Measurements from ENCODE around the gene ZNF217.
"Not testable (repeated sequence)": the region's sequence is repeated elsewhere in the genome, so short reads cannot be mapped to it uniquely, and the experiment has no call there.

Gene ZNF217

GRCh38 chr20:53571555-53572286 is 21.9 kb downstream of the ZNF217 start:
- no peak for DNase-seq (ENCODE audit: insufficient read length, low spot score)
- TF ChIP-seq CTCF (IDR thresholded peaks at IDR 0.05; ENCODE audit: insufficient read depth, missing control alignments) = no peak
- FAIRE-seq = no peak

- no peak for DNase-seq (ENCODE audit: insufficient read length, low spot score)
- TF ChIP-seq CTCF (IDR thresholded peaks at IDR 0.05; ENCODE audit: insufficient read depth, missing control alignments) = no peak
- no peak for FAIRE-seq
Measured at GRCh38 chr20:53570446-53571276, 23.0 kb downstream of the ZNF217 start.

- FAIRE-seq (no peak), DNase-seq (ENCODE audit: insufficient read length, low spot score) (no peak)
- no peak for TF ChIP-seq CTCF (IDR thresholded peaks at IDR 0.05; ENCODE audit: insufficient read depth, missing control alignments)
Measured at GRCh38 chr20:53569606-53570307, 23.9 kb downstream of the ZNF217 start.

- FAIRE-seq (no peak), DNase-seq (ENCODE audit: insufficient read length, low spot score) (no peak)
- no peak for TF ChIP-seq CTCF (IDR thresholded peaks at IDR 0.05; ENCODE audit: insufficient read depth, missing control alignments)
Measured at GRCh38 chr20:53569005-53569404, 24.6 kb downstream of the ZNF217 start.

GRCh38 chr20:53568351-53568750 is 25.3 kb downstream of the ZNF217 start:
- TF ChIP-seq CTCF (IDR thresholded peaks at IDR 0.05; ENCODE audit: insufficient read depth, missing control alignments) = no peak
- FAIRE-seq (no peak), DNase-seq (ENCODE audit: insufficient read length, low spot score) (no peak)

- DNase-seq (ENCODE audit: insufficient read length, low spot score) (no peak), FAIRE-seq (no peak)
- TF ChIP-seq CTCF (IDR thresholded peaks at IDR 0.05; ENCODE audit: insufficient read depth, missing control alignments) = no peak
Measured at GRCh38 chr20:53567379-53567917, 26.2 kb downstream of the ZNF217 start.

- not testable (repeated sequence) for FAIRE-seq; DNase-seq (ENCODE audit: insufficient read length, low spot score)
Measured at GRCh38 chr20:53566623-53567022, 27.0 kb downstream of the ZNF217 start.

Data from D721Med (cell line).